Astrocyte of the cerebellum (primary cell): ENCODE measurements around the gene GFRA1.

ENCODE experiments used
- DNase-seq: peaks from one replicate; pipeline ENCODE4 v3.0.0-alpha.2; 2011; ENCODE audit warnings: low read depth
- H3K4me3 ChIP-seq: 2 replicates; pipeline ENCODE4 v1.5.1; 2011; ENCODE audit warnings: mild to moderate bottlenecking, low read depth, low read length, moderate library complexity
- CTCF ChIP-seq: IDR thresholded peaks from 2 replicates; pipeline ENCODE4 v1.5.1; 2012; ENCODE audit warnings: low read length, low read depth, moderate library complexity, mild to moderate bottlenecking; ENCODE audit errors: missing control alignments
- in situ Hi-C: cut with HindIII; loops from 2 replicates; pipeline ENCODE4 v1.10.0; 2017; ENCODE audit warnings: low sequenced_read_pairs

Gene GFRA1

GRCh38 chr10:116306847-116307246 lies 33.8 kb upstream of the GFRA1 start:
- DNase-seq: no peak
- TF ChIP-seq CTCF: no peak
- in situ Hi-C loops: no loop called here
- H3K4me3 ChIP-seq: no peak overlapping the region

GRCh38 chr10:116304923-116305322 lies 31.9 kb upstream of the GFRA1 start:
- H3K4me3 ChIP-seq: no peak overlapping the region
- in situ Hi-C loops: no loop called here
- no peak for DNase-seq
- no peak for TF ChIP-seq CTCF

GRCh38 chr10:116300542-116300941 lies 27.5 kb upstream of the GFRA1 start:
- in situ Hi-C loops: no loop called here
- DNase-seq: no peak

DNA sequence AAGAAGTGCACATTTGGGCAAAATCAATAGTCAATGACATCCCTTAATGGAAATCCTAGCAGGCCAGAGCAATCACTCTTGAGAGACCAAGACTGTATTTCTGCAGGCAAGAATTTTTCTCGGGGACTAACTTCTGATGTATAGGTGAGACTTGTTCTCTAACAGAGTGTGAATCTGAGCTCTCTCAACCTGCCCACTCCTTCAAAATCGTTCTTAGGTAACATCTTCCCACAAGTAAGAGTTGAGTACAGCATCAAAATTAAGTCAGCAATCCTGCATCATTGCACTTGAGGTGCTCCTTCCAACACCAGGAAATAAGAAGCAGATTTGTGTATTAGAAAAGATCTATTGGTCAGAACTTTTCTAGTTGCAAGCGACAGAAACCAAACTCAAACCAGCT lies 25.6 kb upstream of the GFRA1 start:
- no peak for DNase-seq
- no peak overlapping the region for H3K4me3 ChIP-seq
- TF ChIP-seq CTCF: no peak
- in situ Hi-C loops: no loop called here

More at GRCh38 chr10:116300542-116300941, 27.5 kb upstream of the GFRA1 start:
- no peak for TF ChIP-seq CTCF
- H3K4me3 ChIP-seq: no peak overlapping the region

- in situ Hi-C loops: no loop called here
- no peak for TF ChIP-seq CTCF
- DNase-seq: no peak
- H3K4me3 ChIP-seq: no peak overlapping the region
Observed at GRCh38 chr10:116296291-116296721, 23.3 kb upstream of the GFRA1 start.

DNA sequence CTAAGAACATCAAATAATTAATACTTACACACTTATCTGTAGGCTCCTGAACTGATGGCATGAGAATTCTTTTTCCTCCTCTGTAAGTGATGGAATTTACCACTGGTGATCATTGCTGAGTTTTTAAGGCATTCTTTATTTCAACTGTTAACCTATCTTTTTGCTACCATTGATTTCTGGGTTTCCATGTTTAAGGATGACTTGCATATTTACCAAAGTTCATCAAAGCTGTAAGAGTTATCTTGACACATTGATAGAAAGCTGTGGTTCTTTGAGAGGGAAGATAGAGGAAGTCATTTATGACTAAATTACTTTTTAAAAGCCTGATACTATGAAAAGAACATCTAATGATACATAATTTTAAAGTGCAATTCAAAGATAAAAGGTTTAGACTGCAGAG lies 19.5 kb upstream of the GFRA1 start:
- TF ChIP-seq CTCF: no peak
- no peak overlapping the region for H3K4me3 ChIP-seq
- no peak for DNase-seq
- in situ Hi-C loops: no loop called here

- DNase-seq: no peak
- no peak overlapping the region for H3K4me3 ChIP-seq
- no peak for TF ChIP-seq CTCF
- in situ Hi-C loops: no loop called here
Observed at GRCh38 chr10:116289652-116290051, 16.6 kb upstream of the GFRA1 start.
